HUES64 (cell line): ENCODE measurements around the gene ABHD12. TPM values are rescaled to one million over a fixed set of nuclear protein-coding genes. Genes with fewer than 3 reads are reported as not detected.

Source experiments
- H3K27ac ChIP-seq: 2 replicates; pipeline ENCODE4 v1.7.0; 2013; ENCODE audit warnings: low read depth, low read length, inconsistent platforms
- H3K27me3 ChIP-seq: 2 replicates; pipeline ENCODE4 v1.6.1; 2013; ENCODE audit warnings: mild to moderate bottlenecking, low read length; ENCODE audit not compliant: insufficient read depth
- H3K36me3 ChIP-seq: 2 replicates; pipeline ENCODE4 v1.6.1; 2013; ENCODE audit warnings: mild to moderate bottlenecking, low read length; ENCODE audit not compliant: insufficient read depth
- H3K4me1 ChIP-seq: 2 replicates; pipeline ENCODE4 v1.6.1; 2013; ENCODE audit warnings: mild to moderate bottlenecking, low read length, moderate library complexity; ENCODE audit not compliant: insufficient read depth
- H3K4me3 ChIP-seq: 2 replicates; pipeline ENCODE4 v1.5.1; 2013; ENCODE audit warnings: mild to moderate bottlenecking, low read length, moderate library complexity
- H3K9ac ChIP-seq: 2 replicates; pipeline ENCODE4 v1.6.1; 2013; ENCODE audit warnings: mild to moderate bottlenecking, low read depth, low read length
- H3K9me3 ChIP-seq: 2 replicates; pipeline ENCODE4 v1.6.1; 2013; ENCODE audit warnings: low read depth, low read length; ENCODE audit not compliant: insufficient read depth
- WGBS: fragments of 150-250, 120-280 bp; methylation state at CpG from one replicate; pipeline ENCODE4 v1.1.7; 2013; ENCODE audit warnings: missing lambda C conversion rate; 5-methylcytosine and 5-hydroxymethylcytosine counted together
- polyA plus RNA-seq, 2 experiments: library from polyadenylated mRNA; stranded (reverse); fragments of 50-300 nt; gene quantifications; one replicate each; pipeline ENCODE4 v1.2.3, GENCODE V29; 2013

Gene ABHD12
- 42.1 TPM for polyA plus RNA-seq (2013, experiment 1 of 2)
- 39.9 TPM for polyA plus RNA-seq (2013, experiment 2 of 2)

- peak within 1 kb of the TSS; percentile 85 for H3K4me3 ChIP-seq
Observed at GRCh38 chr20:25390538-25391528, at the start of gene ABHD12. Gene ABHD12, minus strand, starts transcription at chr20:25390835. Its CDS starts 132 bp downstream, at chr20:25390703.

DNA sequence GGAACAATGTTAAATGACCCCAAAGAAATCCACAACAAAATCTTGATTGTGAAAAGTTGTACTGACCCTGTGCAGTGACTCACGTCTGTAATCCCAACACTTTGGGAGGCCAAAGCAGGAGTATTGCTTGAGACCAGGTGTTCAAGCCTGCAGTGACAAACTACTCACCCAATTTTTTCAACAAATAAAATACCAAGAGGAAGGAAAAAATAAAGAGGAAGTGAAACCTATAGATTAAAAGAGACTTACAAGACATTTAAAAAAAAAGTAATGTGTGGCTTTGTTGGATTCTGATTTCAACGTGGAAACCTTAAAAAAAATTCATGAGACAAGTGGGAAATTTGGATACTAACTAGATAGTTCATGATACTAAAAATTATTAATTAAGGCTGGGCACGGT, 48.7 kb upstream of the ABHD12 start:
- peaks cover 15% of the 10 kb centered on the region for H3K4me1 ChIP-seq
- no peak overlapping the region for H3K27ac ChIP-seq
- no peak overlapping the region for H3K4me3 ChIP-seq
- no peaks in the 10 kb centered on the region for H3K27me3 ChIP-seq
- WGBS, result 98% methylated on average over 3 of the region's 3 CpGs
- no peak overlapping the region for H3K9ac ChIP-seq
- no peaks in the 10 kb centered on the region for H3K9me3 ChIP-seq
- H3K36me3 ChIP-seq, result peaks cover 74% of the 10 kb centered on the region

More at GRCh38 chr20:25390538-25391528, at the start of gene ABHD12:
- WGBS, result under 1% methylated on average over 87 of the region's 91 CpGs
- peak within 1 kb of the TSS; percentile 92 for H3K9ac ChIP-seq
- H3K4me1 ChIP-seq, result peaks cover 10% of the 10 kb centered on the region
- peak within 1 kb of the TSS; percentile 92 for H3K27ac ChIP-seq
- no peaks in the 10 kb centered on the region for H3K9me3 ChIP-seq
- 0 out of 2 replicates have a peak, but pooled peaks cover 3% of the 10 kb centered on the region for H3K27me3 ChIP-seq
- H3K36me3 ChIP-seq, result peaks cover 12% of the 10 kb centered on the region; the same call in 1 of the 2 replicates

DNA sequence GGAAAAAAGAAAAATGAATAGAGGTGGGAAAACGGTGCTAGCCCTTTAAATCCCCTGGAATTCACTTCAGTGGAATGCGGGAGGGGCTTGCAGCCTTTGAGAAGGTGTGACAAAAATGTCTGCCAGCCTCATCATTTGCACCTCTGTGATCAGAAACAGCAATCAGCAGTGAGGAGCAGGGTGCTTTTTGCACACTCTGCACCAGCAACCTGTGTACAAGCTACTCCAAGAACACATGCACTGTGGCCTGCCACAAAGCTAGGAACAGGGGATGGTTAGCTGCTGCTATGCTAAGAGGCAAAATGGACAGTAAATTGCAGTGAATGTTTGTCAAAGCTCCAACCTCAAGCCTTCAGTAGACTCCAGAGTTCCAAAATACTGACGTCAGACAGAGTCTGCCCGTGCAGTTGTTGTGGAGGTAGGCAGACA, 46.5 kb upstream of the ABHD12 start:
- H3K36me3 ChIP-seq, result peaks cover 74% of the 10 kb centered on the region

DNA sequence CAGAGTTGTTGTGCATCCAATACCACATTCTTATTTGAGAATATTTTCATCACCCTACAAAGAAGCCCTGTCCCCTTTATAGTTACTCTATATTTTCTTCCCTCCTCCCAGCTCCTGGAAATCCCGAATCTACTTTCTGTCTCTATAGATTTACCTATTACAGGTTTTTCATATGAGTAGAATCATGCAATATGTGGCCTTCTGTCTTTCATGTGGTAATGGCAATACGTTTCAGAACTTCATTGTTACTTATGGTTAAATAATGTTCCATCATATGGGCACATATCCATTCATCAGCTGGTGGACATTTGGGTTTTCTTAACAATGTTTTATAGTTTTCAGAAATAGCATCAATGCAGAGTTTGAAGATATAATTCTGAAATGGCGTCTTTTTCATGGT, 33.9 kb upstream of the ABHD12 start:
- H3K27me3 ChIP-seq, result no peaks in the 10 kb centered on the region
- no peak overlapping the region for H3K9ac ChIP-seq
- 98% methylated on average over 2 of the region's 3 CpGs for WGBS
- H3K9me3 ChIP-seq, result no peaks in the 10 kb centered on the region
- no peaks in the 10 kb centered on the region for H3K4me1 ChIP-seq
- peaks cover 84% of the 10 kb centered on the region for H3K36me3 ChIP-seq
- no peak overlapping the region for H3K27ac ChIP-seq
- H3K4me3 ChIP-seq, result no peak overlapping the region

More for the DNA sequence above, 46.5 kb upstream of the ABHD12 start:
- no peaks in the 10 kb centered on the region for H3K9me3 ChIP-seq
- no peak overlapping the region; the same call in 1 of the 2 replicates for H3K4me3 ChIP-seq
- no peaks in the 10 kb centered on the region for H3K27me3 ChIP-seq
- WGBS, result 25% methylated on average over 2 of the region's 4 CpGs
- H3K9ac ChIP-seq, result peak overlapping the region; percentile 41
- peak overlapping the region; percentile 76 for H3K27ac ChIP-seq
- H3K4me1 ChIP-seq, result peaks cover 15% of the 10 kb centered on the region

DNA sequence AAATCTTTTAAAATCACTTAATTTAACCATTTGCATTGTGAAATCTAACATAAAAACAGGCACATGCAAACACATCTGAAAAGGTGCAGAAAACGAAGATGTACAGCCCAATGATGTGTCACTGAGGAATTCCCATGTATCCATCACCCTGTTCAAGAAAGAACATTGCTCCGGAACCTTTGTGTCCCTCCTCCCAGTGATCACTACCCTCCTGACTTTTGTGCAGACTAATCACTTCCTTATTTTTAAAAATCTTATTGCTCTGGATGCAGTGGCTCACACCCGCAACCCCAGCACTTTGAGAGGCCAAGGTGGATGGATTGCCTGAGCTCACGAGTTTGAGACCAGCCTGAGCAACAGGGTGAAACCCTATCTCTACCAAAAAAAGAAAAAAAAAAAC, 31.4 kb upstream of the ABHD12 start:
- Histone ChIP-seq H3K36me3 (peaks cover 89% of the 10 kb centered on the region), H3K27me3 (no peaks in the 10 kb centered on the region), H3K9ac (no peak overlapping the region), H3K9me3 (no peaks in the 10 kb centered on the region), H3K27ac (no peak overlapping the region), H3K4me1 (no peaks in the 10 kb centered on the region), H3K4me3 (no peak overlapping the region)
- 97% methylated on average over 4 of the region's 4 CpGs for WGBS

GRCh38 chr20:25421102-25421501, 30.5 kb upstream of the ABHD12 start:
- H3K4me1 ChIP-seq, result no peaks in the 10 kb centered on the region
- H3K27ac ChIP-seq, result no peak overlapping the region
- no peaks in the 10 kb centered on the region for H3K27me3 ChIP-seq
- no peaks in the 10 kb centered on the region for H3K9me3 ChIP-seq
- no peak overlapping the region for H3K4me3 ChIP-seq
- peaks cover 89% of the 10 kb centered on the region for H3K36me3 ChIP-seq
- H3K9ac ChIP-seq, result no peak overlapping the region

DNA sequence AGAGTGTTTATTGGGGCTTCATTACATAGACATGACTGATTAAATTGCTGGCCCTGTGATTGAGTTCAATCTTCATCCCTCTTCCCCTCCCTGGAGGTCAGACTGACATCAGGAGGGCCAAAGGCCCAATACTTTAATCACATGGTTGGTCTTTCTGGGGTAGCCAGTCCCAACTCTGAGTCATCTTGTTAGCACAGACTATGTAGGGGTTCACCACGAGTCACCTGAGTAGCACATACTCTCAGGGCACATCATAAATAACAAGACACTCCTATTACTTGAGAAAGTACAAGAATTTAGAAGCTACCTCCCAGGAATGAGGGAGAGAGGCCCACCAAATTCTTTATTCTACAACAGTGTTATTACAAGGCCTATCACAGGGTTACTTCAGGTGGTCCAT, 28.1 kb upstream of the ABHD12 start:
- Histone ChIP-seq H3K36me3 (peaks cover 88% of the 10 kb centered on the region), H3K9me3 (no peaks in the 10 kb centered on the region), H3K27ac (no peak overlapping the region), H3K27me3 (no peaks in the 10 kb centered on the region), H3K4me3 (no peak overlapping the region), H3K9ac (no peak overlapping the region), H3K4me1 (no peaks in the 10 kb centered on the region)
- WGBS, result 92% methylated on average over 1 of the region's 1 CpG

DNA sequence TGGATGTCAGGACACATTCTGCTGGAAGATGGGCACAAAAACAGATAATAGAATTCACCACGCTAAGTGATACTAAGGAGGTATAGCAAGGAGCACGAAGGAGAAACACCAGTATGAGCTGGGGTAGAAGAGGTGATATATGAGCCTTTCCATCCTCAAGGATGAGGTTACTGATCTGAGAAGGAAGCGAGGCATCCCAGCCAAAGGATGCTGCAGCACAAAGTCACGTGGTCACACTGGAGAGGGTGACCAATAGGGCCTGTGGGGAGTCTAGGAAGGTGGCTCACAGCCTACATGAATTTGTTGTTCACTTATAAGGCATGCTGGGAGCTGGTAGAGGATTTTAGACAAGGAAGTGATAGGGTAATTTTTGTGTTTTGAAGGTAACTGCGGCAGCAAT, 18.3 kb upstream of the ABHD12 start:
- no peaks in the 10 kb centered on the region; the same call in 1 of the 2 replicates for H3K4me1 ChIP-seq
- 0 out of 2 replicates have a peak, but pooled peaks cover 6% of the 10 kb centered on the region for H3K9me3 ChIP-seq
- H3K36me3 ChIP-seq, result peaks cover 33% of the 10 kb centered on the region
- no peak overlapping the region for H3K27ac ChIP-seq
- 91% methylated on average over 5 of the region's 5 CpGs for WGBS
- H3K9ac ChIP-seq, result no peak overlapping the region
- H3K27me3 ChIP-seq, result no peaks in the 10 kb centered on the region
- peak overlapping the region; percentile 96 for H3K4me3 ChIP-seq

GRCh38 chr20:25408170-25408547, 17.5 kb upstream of the ABHD12 start:
- Histone ChIP-seq H3K9me3 (peaks cover 13% of the 10 kb centered on the region), H3K27me3 (no peaks in the 10 kb centered on the region), H3K4me1 (no peaks in the 10 kb centered on the region; the same call in 1 of the 2 replicates), H3K9ac (peak overlapping the region; percentile 99), H3K4me3 (peak overlapping the region; percentile 96), H3K27ac (peak overlapping the region; percentile 97), H3K36me3 (peaks cover 27% of the 10 kb centered on the region)
- WGBS, result 2% methylated on average over 4 of the region's 4 CpGs

DNA sequence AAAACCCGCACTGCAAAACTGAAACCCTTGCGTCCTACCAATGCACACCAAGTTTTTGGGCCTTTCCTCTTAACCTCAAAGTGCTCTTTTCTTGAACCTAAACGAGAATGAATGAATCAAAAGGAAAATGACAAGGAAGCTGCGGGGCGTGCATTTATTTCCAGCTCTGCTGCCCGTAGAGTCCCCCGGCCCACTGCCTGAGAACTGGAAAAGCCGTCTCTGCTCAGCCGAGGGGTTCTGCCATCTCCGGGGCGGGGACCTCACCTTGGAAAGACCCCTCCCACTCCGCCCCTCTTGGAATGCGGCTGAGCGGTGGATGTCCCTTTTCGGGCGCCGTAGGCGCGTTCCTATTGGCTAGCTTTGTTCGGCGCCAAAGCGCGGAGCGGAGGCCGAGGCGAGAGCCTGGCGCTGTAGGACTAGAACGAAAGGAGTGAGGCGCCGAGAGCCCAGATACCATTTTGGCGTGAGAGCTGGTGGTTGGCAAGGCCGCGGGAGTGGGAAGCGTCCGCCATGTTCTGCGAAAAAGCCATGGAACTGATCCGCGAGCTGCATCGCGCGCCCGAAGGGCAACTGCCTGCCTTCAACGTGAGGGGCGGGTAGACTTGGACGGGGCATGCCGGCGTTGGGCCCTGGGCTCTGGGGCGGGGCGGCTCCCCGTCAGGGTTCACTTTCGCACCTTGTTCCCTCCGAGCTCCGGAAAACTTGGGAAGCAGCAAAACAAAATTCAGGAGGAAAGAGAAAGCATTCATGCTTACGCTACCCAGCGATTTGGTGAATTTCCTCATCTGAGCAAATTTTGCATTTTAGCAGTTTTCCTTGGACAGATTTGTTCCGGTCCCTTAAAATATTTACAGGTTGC, 16.9 kb upstream of the ABHD12 start, which contains the start of gene GINS1:
Gene GINS1 (plus strand): TSS at position 363 of the 859 bp plus-strand sequence. CDS start 148 bp downstream, at position 511.
- Histone ChIP-seq H3K4me3 (peak within 1 kb of the TSS; percentile 96), H3K9me3 (peaks cover 19% of the 10 kb centered on the region), H3K9ac (peak within 1 kb of the TSS; percentile 99), H3K27ac (peak within 1 kb of the TSS; percentile 97), H3K27me3 (no peaks in the 10 kb centered on the region), H3K4me1 (no peaks in the 10 kb centered on the region; the same call in 1 of the 2 replicates), H3K36me3 (peaks cover 23% of the 10 kb centered on the region)
- 4% methylated on average over 56 of the region's 56 CpGs for WGBS
